ENCODE data around the gene NAA50. TPM values are rescaled to one million over a fixed set of nuclear protein-coding genes. Genes with fewer than 3 reads are reported as not detected.
A peak's percentile ranks its signal among the peaks of the same experiment; 100 is the strongest.

The NAA50 gene
- total and polyA plus RNA-seq, 2 of the 13 experiments (the other 11 are each of a cell fraction or from before 2014, with no cell fraction given): 30.2 to 233 TPM

GRCh38 chr3:113746548-113747282 is 666 bp upstream of the NAA50 start, which contains the start of gene ATP6V1A (continued):
- TF ChIP-seq HBP1 (CRISPR knock-in tag; IDR thresholded peaks at IDR 0.05; ENCODE audit: low read depth) (peak; percentile 13; the same call in 1 of the 2 replicates), ELF1 (CRISPR knock-in tag; IDR thresholded peaks at IDR 0.05) (peak; percentile 40), THAP9 (CRISPR knock-in tag; IDR thresholded peaks at IDR 0.05; ENCODE audit: borderline replicate concordance) (0 out of 2 replicates have a peak, but pooled peaks have one; percentile 69), SMAD3 (CRISPR knock-in tag; IDR thresholded peaks at IDR 0.05) (0 out of 2 replicates have a peak, but pooled peaks have one; percentile 13), HNRNPH1 (optimal IDR thresholded peaks at IDR 0.05; ENCODE audit: low read depth, low read length) (no peak), ZNF232 (CRISPR knock-in tag; IDR thresholded peaks at IDR 0.05; ENCODE audit: borderline replicate concordance) (0 out of 2 replicates have a peak, but pooled peaks have one; percentile 16), KLF12 (CRISPR knock-in tag; IDR thresholded peaks at IDR 0.05; ENCODE audit: borderline replicate concordance) (peak; percentile 20; the same call in 1 of the 2 replicates), ZNF574 (CRISPR knock-in tag; IDR thresholded peaks at IDR 0.05) (0 out of 2 replicates have a peak, but pooled peaks have one; percentile 44), KDM5A (IDR thresholded peaks at IDR 0.05; ENCODE audit: borderline replicate concordance, low read length) (peak; percentile 75), ZHX1 (CRISPR knock-in tag; IDR thresholded peaks at IDR 0.05; ENCODE audit: low read depth) (peak; percentile 7; the same call in 1 of the 2 replicates), GABPB1 (CRISPR knock-in tag; IDR thresholded peaks at IDR 0.05) (peak; percentile 87), CCDC6 (CRISPR knock-in tag; IDR thresholded peaks at IDR 0.05) (peak; percentile 23; the same call in 1 of the 2 replicates), ZBTB8A (CRISPR knock-in tag; IDR thresholded peaks at IDR 0.05; ENCODE audit: borderline replicate concordance, low read depth) (no peak)

Measured in HepG2 (cell line).